TTC549 (cell line): Measurements from ENCODE around the gene TRAP1.

ENCODE experiments used
- FAIRE-seq: peaks from 2 replicates; lab custom pipeline; 2012; peaks lifted over from hg19 to GRCh38; lab: Jason Lieb, UNC

Gene TRAP1

GRCh38 chr16:3717235-3718018 is at the start of gene TRAP1:
TRAP1 (minus strand) TSS chr16:3717524; CDS start chr16:3717508, 16 bp downstream.
- FAIRE-seq = no peak

GRCh38 chr16:3766177-3766576 is 48.9 kb upstream of the TRAP1 start:
- no peak for FAIRE-seq

- FAIRE-seq = no peak
Measured at GRCh38 chr16:3764409-3764808, 47.1 kb upstream of the TRAP1 start.

GRCh38 chr16:3762107-3762750 is 44.9 kb upstream of the TRAP1 start:
- no peak for FAIRE-seq

- no peak for FAIRE-seq
Measured at GRCh38 chr16:3761375-3762106, 44.2 kb upstream of the TRAP1 start.

GRCh38 chr16:3760518-3760917 is 43.2 kb upstream of the TRAP1 start:
- no peak for FAIRE-seq

- no peak for FAIRE-seq
Measured at GRCh38 chr16:3759736-3760135, 42.4 kb upstream of the TRAP1 start.

GRCh38 chr16:3756113-3756512 is 38.8 kb upstream of the TRAP1 start:
- no peak for FAIRE-seq

GRCh38 chr16:3755249-3755648 is 37.9 kb upstream of the TRAP1 start:
- FAIRE-seq = no peak

GRCh38 chr16:3754772-3755171 is 37.4 kb upstream of the TRAP1 start:
- no peak for FAIRE-seq

GRCh38 chr16:3754081-3754703 is 36.9 kb upstream of the TRAP1 start:
- no peak for FAIRE-seq

GRCh38 chr16:3752984-3753383 is 35.7 kb upstream of the TRAP1 start:
- no peak for FAIRE-seq

- no peak for FAIRE-seq
Measured at GRCh38 chr16:3751878-3752277, 34.6 kb upstream of the TRAP1 start.

- no peak for FAIRE-seq
Measured at GRCh38 chr16:3748307-3748706, 31.0 kb upstream of the TRAP1 start.

- FAIRE-seq = no peak
Measured at GRCh38 chr16:3745751-3746355, 28.5 kb upstream of the TRAP1 start.

- no peak for FAIRE-seq
Measured at GRCh38 chr16:3744018-3744417, 26.7 kb upstream of the TRAP1 start.

GRCh38 chr16:3740934-3741333 is 23.6 kb upstream of the TRAP1 start:
- no peak for FAIRE-seq

- no peak for FAIRE-seq
Measured at GRCh38 chr16:3740186-3740585, 22.9 kb upstream of the TRAP1 start.

GRCh38 chr16:3739636-3740035 is 22.3 kb upstream of the TRAP1 start:
- no peak for FAIRE-seq

- FAIRE-seq = no peak
Measured at GRCh38 chr16:3738541-3738940, 21.2 kb upstream of the TRAP1 start.

GRCh38 chr16:3738128-3738527 is 20.8 kb upstream of the TRAP1 start:
- FAIRE-seq = no peak

GRCh38 chr16:3737181-3737580 is 19.9 kb upstream of the TRAP1 start:
- FAIRE-seq = no peak
